MM.1S (cell line): ENCODE measurements around the gene RABGAP1L.

Source experiments
- DNase-seq: peaks from one replicate; pipeline ENCODE4 v3.0.0-alpha.2; 2015
- H2AFZ ChIP-seq: fragments of 300-600 bp; sonication (generic); 2 replicates; pipeline ENCODE4 v1.6.0; 2016; ENCODE audit warnings: antibody characterized with exemption, low read length
- H3F3A ChIP-seq: fragments of 300-600 bp; sonication (generic); 2 replicates; pipeline ENCODE4 v1.6.1; 2016; ENCODE audit warnings: mild to moderate bottlenecking, antibody characterized with exemption, low read length, moderate library complexity, mixed read lengths; ENCODE audit not compliant: insufficient read depth
- H3K27ac ChIP-seq: fragments of 300-600 bp; sonication (generic); 2 replicates; pipeline ENCODE4 v1.5.1; 2016; ENCODE audit warnings: mild to moderate bottlenecking, low read length
- H3K27me3 ChIP-seq: fragments of 300-600 bp; sonication (generic); replicated peaks from 2 replicates; pipeline ENCODE4 v1.6.0; 2016; ENCODE audit warnings: low read length; ENCODE audit not compliant: insufficient read depth
- H3K36me3 ChIP-seq: fragments of 300-600 bp; sonication (generic); replicated peaks from 2 replicates; pipeline ENCODE4 v1.6.1; 2016; ENCODE audit warnings: mild to moderate bottlenecking, low read length, mixed read lengths; ENCODE audit not compliant: insufficient read depth
- H3K4me1 ChIP-seq: fragments of 300-600 bp; sonication (generic); 2 replicates; pipeline ENCODE4 v1.6.1; 2016; ENCODE audit warnings: low read length, mixed read lengths
- H3K4me2 ChIP-seq: fragments of 300-600 bp; sonication (generic); 2 replicates; pipeline ENCODE4 v1.6.0; 2016; ENCODE audit warnings: low read depth, low read length
- H3K4me3 ChIP-seq: fragments of 300-600 bp; sonication (generic); 2 replicates; pipeline ENCODE4 v1.5.1; 2016; ENCODE audit warnings: low read length, mixed read lengths
- H3K79me2 ChIP-seq: fragments of 300-600 bp; sonication (generic); 2 replicates; pipeline ENCODE4 v1.6.1; 2016; ENCODE audit warnings: mixed run types, low read length, mixed read lengths
- H3K9ac ChIP-seq: fragments of 300-600 bp; sonication (generic); 2 replicates; pipeline ENCODE4 v1.6.1; 2016; ENCODE audit warnings: low read length, mixed read lengths
- H3K9me2 ChIP-seq: fragments of 300-600 bp; sonication (generic); replicated peaks from 2 replicates; pipeline ENCODE4 v1.6.1; 2016; ENCODE audit warnings: mild to moderate bottlenecking, low read length, mixed read lengths; ENCODE audit not compliant: insufficient read depth
- H3K9me3 ChIP-seq: fragments of 300-600 bp; sonication (generic); replicated peaks from 2 replicates; pipeline ENCODE4 v1.6.1; 2016; ENCODE audit warnings: mild to moderate bottlenecking, low read length, mixed read lengths; ENCODE audit not compliant: insufficient read depth
- H4K20me1 ChIP-seq: fragments of 300-600 bp; sonication (generic); 2 replicates; pipeline ENCODE4 v1.6.1; 2016; ENCODE audit warnings: mild to moderate bottlenecking, low read length, moderate library complexity, mixed read lengths; ENCODE audit not compliant: insufficient read depth
- EZH2 ChIP-seq: fragments of 300-600 bp; sonication (generic); optimal IDR thresholded peaks from 2 replicates; pipeline ENCODE3; 2017; ENCODE audit warnings: low read depth, mild to moderate bottlenecking, antibody characterized with exemption, low read length, mixed read lengths
- EZH2phosphoT487 ChIP-seq: fragments of 300-600 bp; sonication (generic); IDR thresholded peaks from 2 replicates; pipeline ENCODE4 v1.6.1; 2018; ENCODE audit warnings: antibody characterized with exemption, low read length
- TF ChIP-seq, protein P1 (sequence below): fragments of 300-600 bp; sonication (generic); IDR thresholded peaks from 2 replicates; pipeline ENCODE4 v1.5.1; 2016; ENCODE audit warnings: antibody characterized with exemption, low read length, mixed read lengths

Gene RABGAP1L

GRCh38 chr1:175002910-175003517 lies 843.7 kb downstream of the RABGAP1L start:
- no peaks in the 10 kb centered on the region for H3K9me3 ChIP-seq
- H3K27ac ChIP-seq, result no peak overlapping the region
- no peak overlapping the region for H2AFZ ChIP-seq
- peaks cover 83% of the 10 kb centered on the region for H3K79me2 ChIP-seq
- H3K4me3 ChIP-seq, result no peak overlapping the region
- no peak overlapping the region for H3K4me2 ChIP-seq
- peaks cover 18% of the 10 kb centered on the region for H3K4me1 ChIP-seq
- H3K9me2 ChIP-seq, result no peaks in the 10 kb centered on the region
- no peaks in the 10 kb centered on the region for H3K27me3 ChIP-seq
- TF ChIP-seq, protein P1, sequence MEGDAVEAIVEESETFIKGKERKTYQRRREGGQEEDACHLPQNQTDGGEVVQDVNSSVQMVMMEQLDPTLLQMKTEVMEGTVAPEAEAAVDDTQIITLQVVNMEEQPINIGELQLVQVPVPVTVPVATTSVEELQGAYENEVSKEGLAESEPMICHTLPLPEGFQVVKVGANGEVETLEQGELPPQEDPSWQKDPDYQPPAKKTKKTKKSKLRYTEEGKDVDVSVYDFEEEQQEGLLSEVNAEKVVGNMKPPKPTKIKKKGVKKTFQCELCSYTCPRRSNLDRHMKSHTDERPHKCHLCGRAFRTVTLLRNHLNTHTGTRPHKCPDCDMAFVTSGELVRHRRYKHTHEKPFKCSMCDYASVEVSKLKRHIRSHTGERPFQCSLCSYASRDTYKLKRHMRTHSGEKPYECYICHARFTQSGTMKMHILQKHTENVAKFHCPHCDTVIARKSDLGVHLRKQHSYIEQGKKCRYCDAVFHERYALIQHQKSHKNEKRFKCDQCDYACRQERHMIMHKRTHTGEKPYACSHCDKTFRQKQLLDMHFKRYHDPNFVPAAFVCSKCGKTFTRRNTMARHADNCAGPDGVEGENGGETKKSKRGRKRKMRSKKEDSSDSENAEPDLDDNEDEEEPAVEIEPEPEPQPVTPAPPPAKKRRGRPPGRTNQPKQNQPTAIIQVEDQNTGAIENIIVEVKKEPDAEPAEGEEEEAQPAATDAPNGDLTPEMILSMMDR, result no peak
- TF ChIP-seq EZH2 (no peak), EZH2phosphoT487 (no peak)
- H3F3A ChIP-seq, result peaks cover 23% of the 10 kb centered on the region
- peaks cover 43% of the 10 kb centered on the region; the same call in 1 of the 2 replicates for H4K20me1 ChIP-seq
- H3K9ac ChIP-seq, result no peak overlapping the region
- DNase-seq, result no peak
- peaks cover 25% of the 10 kb centered on the region for H3K36me3 ChIP-seq

- Histone ChIP-seq H4K20me1 (peaks cover 43% of the 10 kb centered on the region; the same call in 1 of the 2 replicates), H3K4me2 (no peak overlapping the region)
- no peak for DNase-seq
These were observed 844.2 kb downstream of the RABGAP1L start for GRCh38 chr1:175003521-175003920.

GRCh38 chr1:175005085-175005783 lies 845.9 kb downstream of the RABGAP1L start:
- peaks cover 43% of the 10 kb centered on the region; the same call in 1 of the 2 replicates for H4K20me1 ChIP-seq
- no peak for TF ChIP-seq EZH2
- no peak for TF ChIP-seq EZH2phosphoT487
- TF ChIP-seq, protein P1, result no peak
- H3K9ac ChIP-seq, result no peak overlapping the region
- H3K27ac ChIP-seq, result no peak overlapping the region
- H3K79me2 ChIP-seq, result peaks cover 99% of the 10 kb centered on the region
- H3K27me3 ChIP-seq, result no peaks in the 10 kb centered on the region
- no peak overlapping the region for H3K4me3 ChIP-seq
- H3K9me3 ChIP-seq, result no peaks in the 10 kb centered on the region
- H3K4me2 ChIP-seq, result no peak overlapping the region
- H3K4me1 ChIP-seq, result peaks cover 15% of the 10 kb centered on the region
- peaks cover 9% of the 10 kb centered on the region for H3F3A ChIP-seq
- H3K9me2 ChIP-seq, result no peaks in the 10 kb centered on the region
- H3K36me3 ChIP-seq, result peaks cover 41% of the 10 kb centered on the region
- H2AFZ ChIP-seq, result no peak overlapping the region
- DNase-seq, result no peak

More at GRCh38 chr1:175003521-175003920, 844.2 kb downstream of the RABGAP1L start:
- peaks cover 18% of the 10 kb centered on the region for H3F3A ChIP-seq
- H2AFZ ChIP-seq, result no peak overlapping the region
- no peaks in the 10 kb centered on the region for H3K9me3 ChIP-seq
- H3K9ac ChIP-seq, result no peak overlapping the region
- H3K27ac ChIP-seq, result no peak overlapping the region
- peaks cover 29% of the 10 kb centered on the region for H3K36me3 ChIP-seq
- no peaks in the 10 kb centered on the region for H3K9me2 ChIP-seq
- no peaks in the 10 kb centered on the region for H3K27me3 ChIP-seq
- peaks cover 87% of the 10 kb centered on the region for H3K79me2 ChIP-seq
- H3K4me1 ChIP-seq, result peaks cover 15% of the 10 kb centered on the region
- H3K4me3 ChIP-seq, result no peak overlapping the region
- TF ChIP-seq EZH2phosphoT487 (no peak), EZH2 (no peak)
- TF ChIP-seq, protein P1, result no peak
